ENCODE results near the gene PARL.

DNA sequence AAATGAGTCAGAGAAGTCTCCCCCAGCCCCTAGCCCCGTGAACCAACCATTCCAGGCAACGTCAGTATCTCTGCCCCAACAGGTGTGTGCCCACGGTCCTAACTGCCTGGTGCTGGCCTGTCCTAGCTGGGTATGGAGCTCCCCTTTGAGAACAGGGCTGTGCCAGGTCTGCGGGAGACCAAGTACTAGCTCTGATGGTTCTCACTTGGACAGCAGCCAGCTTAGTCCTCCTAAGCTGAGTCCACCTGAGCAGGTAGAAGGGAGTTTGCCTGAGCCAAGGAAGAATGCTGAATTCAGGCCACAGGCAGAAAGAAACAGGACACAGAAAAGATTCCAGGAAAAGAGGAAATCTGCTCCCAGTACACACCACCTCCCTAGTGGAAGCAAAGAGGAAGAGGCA lies 33.1 kb upstream of the PARL start:
- no peak for TF ChIP-seq POLR2A (IDR thresholded peaks at IDR 0.05)
- TF ChIP-seq, protein P1, sequence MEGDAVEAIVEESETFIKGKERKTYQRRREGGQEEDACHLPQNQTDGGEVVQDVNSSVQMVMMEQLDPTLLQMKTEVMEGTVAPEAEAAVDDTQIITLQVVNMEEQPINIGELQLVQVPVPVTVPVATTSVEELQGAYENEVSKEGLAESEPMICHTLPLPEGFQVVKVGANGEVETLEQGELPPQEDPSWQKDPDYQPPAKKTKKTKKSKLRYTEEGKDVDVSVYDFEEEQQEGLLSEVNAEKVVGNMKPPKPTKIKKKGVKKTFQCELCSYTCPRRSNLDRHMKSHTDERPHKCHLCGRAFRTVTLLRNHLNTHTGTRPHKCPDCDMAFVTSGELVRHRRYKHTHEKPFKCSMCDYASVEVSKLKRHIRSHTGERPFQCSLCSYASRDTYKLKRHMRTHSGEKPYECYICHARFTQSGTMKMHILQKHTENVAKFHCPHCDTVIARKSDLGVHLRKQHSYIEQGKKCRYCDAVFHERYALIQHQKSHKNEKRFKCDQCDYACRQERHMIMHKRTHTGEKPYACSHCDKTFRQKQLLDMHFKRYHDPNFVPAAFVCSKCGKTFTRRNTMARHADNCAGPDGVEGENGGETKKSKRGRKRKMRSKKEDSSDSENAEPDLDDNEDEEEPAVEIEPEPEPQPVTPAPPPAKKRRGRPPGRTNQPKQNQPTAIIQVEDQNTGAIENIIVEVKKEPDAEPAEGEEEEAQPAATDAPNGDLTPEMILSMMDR (IDR thresholded peaks at IDR 0.05 in 4 of 5, conservative IDR thresholded peaks at IDR 0.05 in 1 of 5), result no peak
